Ascending aorta (tissue), 2 donors: Measurements from ENCODE around the gene SPRED2. TPM values are rescaled to one million over a fixed set of nuclear protein-coding genes. Genes with fewer than 3 reads are reported as not detected.
A peak's percentile ranks its signal among the peaks of the same experiment; 100 is the strongest.

Experiments used
- DNase-seq, 2 donors: peaks; one replicate each; pipeline ENCODE4 v3.0.0-alpha.2; 2019; ENCODE audit warnings: low spot score in 2 of 2
- H3K27ac ChIP-seq, 2 donors: fragments of 200-600 bp; sonication (generic); one replicate each; pipeline ENCODE4 v1.5.1; 2016 to 2017; ENCODE audit warnings: mild to moderate bottlenecking in 1 of 2
- H3K27me3 ChIP-seq: fragments of 200-600 bp; sonication (generic); one replicate; pipeline ENCODE4 v1.5.1; 2017
- H3K36me3 ChIP-seq, 2 donors: fragments of 200-600 bp; sonication (generic); one replicate each; pipeline ENCODE4 v1.5.1; 2016
- H3K4me1 ChIP-seq, 2 donors: fragments of 200-600 bp; sonication (generic); one replicate each; pipeline ENCODE4 v1.5.1; 2016 to 2017; ENCODE audit warnings: mild to moderate bottlenecking in 1 of 2
- H3K4me3 ChIP-seq, 2 donors: fragments of 200-600 bp; sonication (generic); one replicate each; pipeline ENCODE4 v1.5.1; 2016 to 2017; ENCODE audit warnings: mild to moderate bottlenecking in 1 of 2
- H3K9me3 ChIP-seq, 2 donors: fragments of 200-600 bp; sonication (generic); one replicate each; pipeline ENCODE4 v1.5.1; 2016
- intact Hi-C: fragments of 100-400 bp; cut with DNase I; formaldehyde crosslinking; loops from one replicate; pipeline ENCODE4 v1.15.1; 2023
- total RNA-seq: library from RNA; depleted of rRNA; stranded (reverse); fragments of >200 nt; gene quantifications from one replicate; pipeline ENCODE4 v1.1.0, GENCODE V29; 2016
- TF ChIP-seq, protein P1 (sequence below), 3 experiments: fragments of 200-600 bp in 2 of 3; fragments of 450-650 bp in 1 of 3; sonication (generic) in 2 of 3; IDR thresholded peaks; one replicate each; pipeline ENCODE4 v1.5.1; 2016 to 2019; ENCODE audit warnings: antibody characterized with exemption in 3 of 3, mild to moderate bottlenecking in 1 of 3, moderate library complexity in 1 of 3

Gene SPRED2
- total RNA-seq, 1 donor from 2014 or later = 18.5 TPM

DNA sequence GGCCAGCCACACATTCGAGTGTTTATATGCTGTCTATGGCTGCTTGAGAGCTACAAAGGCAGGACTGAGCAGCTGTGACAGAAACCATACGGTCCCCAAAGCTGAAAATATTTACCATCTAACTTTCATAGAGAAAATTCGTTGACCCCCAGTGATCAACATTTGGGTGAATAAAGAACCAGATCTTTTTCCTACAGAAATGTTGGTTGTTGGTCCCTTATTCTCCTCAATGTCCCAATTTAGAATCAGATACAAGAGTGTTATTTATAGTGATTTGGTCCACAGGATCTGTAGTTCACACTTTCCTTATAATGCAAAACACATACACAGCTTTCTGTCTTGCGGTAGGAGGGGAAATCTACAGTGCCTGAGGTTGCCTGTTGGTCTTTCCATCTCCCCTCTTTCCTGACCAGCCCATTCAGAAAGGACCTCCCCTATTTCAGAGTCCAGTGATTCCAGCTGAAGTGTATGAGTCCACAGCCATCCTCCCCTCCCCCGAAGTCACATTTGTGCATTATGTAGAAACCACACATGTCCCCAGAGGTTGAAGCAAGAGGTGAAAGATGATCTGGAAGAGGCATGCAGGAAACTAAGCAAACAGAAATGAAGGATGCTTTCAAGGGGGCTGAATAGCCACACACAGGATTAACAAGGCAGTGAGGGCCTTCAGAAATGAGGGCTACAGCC lies 61.9 kb downstream of the SPRED2 start:
- intact Hi-C loops = no loop called here
- no peaks in the 10 kb centered on the region for H3K27me3 ChIP-seq
- H3K9me3 ChIP-seq = no peaks in the 10 kb centered on the region
- no peak overlapping the region for H3K4me3 ChIP-seq
- no peaks in the 10 kb centered on the region for H3K36me3 ChIP-seq
- DNase-seq = no peak
- H3K4me1 ChIP-seq = peaks cover 6 to 22% of the 10 kb centered on the region in 2 donors
- TF ChIP-seq, protein P1, sequence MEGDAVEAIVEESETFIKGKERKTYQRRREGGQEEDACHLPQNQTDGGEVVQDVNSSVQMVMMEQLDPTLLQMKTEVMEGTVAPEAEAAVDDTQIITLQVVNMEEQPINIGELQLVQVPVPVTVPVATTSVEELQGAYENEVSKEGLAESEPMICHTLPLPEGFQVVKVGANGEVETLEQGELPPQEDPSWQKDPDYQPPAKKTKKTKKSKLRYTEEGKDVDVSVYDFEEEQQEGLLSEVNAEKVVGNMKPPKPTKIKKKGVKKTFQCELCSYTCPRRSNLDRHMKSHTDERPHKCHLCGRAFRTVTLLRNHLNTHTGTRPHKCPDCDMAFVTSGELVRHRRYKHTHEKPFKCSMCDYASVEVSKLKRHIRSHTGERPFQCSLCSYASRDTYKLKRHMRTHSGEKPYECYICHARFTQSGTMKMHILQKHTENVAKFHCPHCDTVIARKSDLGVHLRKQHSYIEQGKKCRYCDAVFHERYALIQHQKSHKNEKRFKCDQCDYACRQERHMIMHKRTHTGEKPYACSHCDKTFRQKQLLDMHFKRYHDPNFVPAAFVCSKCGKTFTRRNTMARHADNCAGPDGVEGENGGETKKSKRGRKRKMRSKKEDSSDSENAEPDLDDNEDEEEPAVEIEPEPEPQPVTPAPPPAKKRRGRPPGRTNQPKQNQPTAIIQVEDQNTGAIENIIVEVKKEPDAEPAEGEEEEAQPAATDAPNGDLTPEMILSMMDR (IDR thresholded peaks at IDR 0.05) = no peak
- no peak overlapping the region for H3K27ac ChIP-seq

GRCh38 chr2:65369980-65370379 lies 62.4 kb downstream of the SPRED2 start:
- Histone ChIP-seq H3K27me3 (no peaks in the 10 kb centered on the region), H3K36me3 (no peaks in the 10 kb centered on the region), H3K4me3 (no peak overlapping the region), H3K9me3 (no peaks in the 10 kb centered on the region), H3K4me1 (peaks cover 6 to 21% of the 10 kb centered on the region in 2 donors), H3K27ac (no peak overlapping the region)
- TF ChIP-seq, protein P1 (IDR thresholded peaks at IDR 0.05) = no peak
- intact Hi-C loops = no loop called here
- DNase-seq = no peak

- Histone ChIP-seq H3K27me3 (no peaks in the 10 kb centered on the region), H3K9me3 (no peaks in the 10 kb centered on the region), H3K36me3 (no peaks in the 10 kb centered on the region), H3K4me3 (no peak overlapping the region), H3K4me1 (peaks cover 6 to 17% of the 10 kb centered on the region in 2 donors), H3K27ac (no peak overlapping the region)
- TF ChIP-seq, protein P1 (IDR thresholded peaks at IDR 0.05) = no peak
- intact Hi-C loops = no loop called here
- no peak for DNase-seq
Measured at GRCh38 chr2:65369574-65369973, 62.8 kb downstream of the SPRED2 start.

GRCh38 chr2:65368468-65368867 lies 63.9 kb downstream of the SPRED2 start:
- no peak overlapping the region for H3K27ac ChIP-seq
- TF ChIP-seq, protein P1 (IDR thresholded peaks at IDR 0.05) = no peak
- H3K4me1 ChIP-seq = peaks cover 6 to 15% of the 10 kb centered on the region in 2 donors
- no peaks in the 10 kb centered on the region for H3K36me3 ChIP-seq
- H3K9me3 ChIP-seq = no peaks in the 10 kb centered on the region
- intact Hi-C loops = no loop called here
- no peak overlapping the region for H3K4me3 ChIP-seq
- no peak for DNase-seq
- H3K27me3 ChIP-seq = no peaks in the 10 kb centered on the region

DNA sequence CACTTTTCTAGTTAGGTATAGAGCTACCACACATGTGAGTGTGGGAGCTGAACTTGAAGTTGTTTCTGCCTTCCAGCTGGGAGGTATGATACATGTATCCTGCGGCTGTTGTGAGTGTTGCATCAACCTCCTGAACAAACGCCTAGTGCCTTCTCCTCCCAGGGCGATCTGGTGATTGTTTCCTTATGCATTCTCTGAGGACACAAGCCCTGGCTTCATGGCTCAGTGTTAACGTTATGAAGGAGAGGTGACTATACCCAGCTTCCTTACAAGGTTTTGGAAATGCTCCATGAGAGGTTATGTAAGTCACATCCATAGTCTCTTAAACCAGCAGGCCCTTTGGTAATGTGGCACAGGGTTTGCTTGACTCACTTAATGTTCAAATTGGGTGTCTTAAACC lies 64.9 kb downstream of the SPRED2 start:
- Histone ChIP-seq H3K4me3 (no peak overlapping the region), H3K27me3 (no peaks in the 10 kb centered on the region), H3K4me1 (peaks cover 6 to 10% of the 10 kb centered on the region in 2 donors), H3K36me3 (no peaks in the 10 kb centered on the region), H3K9me3 (no peaks in the 10 kb centered on the region), H3K27ac (peak overlapping the region in 1 of 2 donors; percentile 13)
- intact Hi-C loops = no loop called here
- no peak for DNase-seq
- TF ChIP-seq, protein P1 (IDR thresholded peaks at IDR 0.05) = no peak
